Type B pancreatic cell (in vitro differentiated cells): ENCODE results near the gene KRR1. TPM values are rescaled to one million over a fixed set of nuclear protein-coding genes. Genes with fewer than 3 reads are reported as not detected.

ENCODE experiments used
- DNase-seq: peaks from one replicate; pipeline ENCODE4 v3.0.0; 2021; ENCODE audit warnings: mixed read lengths; ENCODE audit not compliant: unreplicated experiment; ENCODE audit errors: extremely low spot score
- H3K27ac Mint-ChIP-seq: 2 replicates; pipeline ENCODE4 v1.8.0; 2021; ENCODE audit warnings: mild to moderate bottlenecking, mixed read lengths
- H3K27me3 Mint-ChIP-seq: 2 replicates; pipeline ENCODE4 v1.8.0; 2021; ENCODE audit warnings: mixed read lengths
- H3K36me3 Mint-ChIP-seq: 2 replicates; pipeline ENCODE4 v1.8.0; 2021; ENCODE audit warnings: mixed read lengths
- H3K4me1 Mint-ChIP-seq: one replicate; pipeline ENCODE4 v1.8.0; 2021; ENCODE audit warnings: mixed read lengths; ENCODE audit not compliant: unreplicated experiment
- H3K4me3 Mint-ChIP-seq: 2 replicates; pipeline ENCODE4 v1.8.0; 2021; ENCODE audit warnings: mild to moderate bottlenecking, mixed read lengths
- H3K9me3 Mint-ChIP-seq: 2 replicates; pipeline ENCODE4 v1.8.0; 2021; ENCODE audit warnings: mixed read lengths
- CTCF ChIP-seq: fragments of 200-600 bp; sonication (generic); conservative IDR thresholded peaks from 2 replicates; pipeline ENCODE4 v1.5.0; 2021; ENCODE audit warnings: antibody characterized with exemption, mild to moderate bottlenecking
- total RNA-seq: library from RNA; stranded (reverse); gene quantifications from 2 replicates; pipeline ENCODE4 v1.2.1, GENCODE V29; 2021; ENCODE audit warnings: low replicate concordance

Gene KRR1
- total RNA-seq, 1 donor from 2014 or later, result 66.9 TPM

DNA sequence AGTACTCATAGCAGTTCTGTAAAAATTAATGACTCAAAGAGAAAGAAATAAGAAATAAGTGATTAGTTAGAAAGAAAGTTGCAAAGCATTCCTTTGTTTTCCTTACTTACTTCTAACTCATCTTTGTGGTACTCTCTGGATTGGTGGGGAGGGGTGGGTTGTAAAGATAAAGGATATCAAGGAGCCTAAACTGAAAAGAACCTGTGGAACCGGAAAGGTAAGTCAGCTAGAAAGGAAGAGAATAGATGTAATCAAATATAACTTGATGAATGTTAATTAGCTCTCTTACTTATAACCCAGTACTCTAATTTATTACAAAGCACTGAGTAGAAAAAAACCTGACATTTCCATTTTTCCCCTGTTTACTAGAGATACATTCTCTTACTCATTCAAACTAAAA lies 37.5 kb upstream of the KRR1 start:
- Mint-ChIP-seq H3K9me3 (peaks cover 8% of the 10 kb centered on the region), H3K27ac (peak overlapping the region; percentile 10), H3K36me3 (no peaks in the 10 kb centered on the region), H3K27me3 (no peaks in the 10 kb centered on the region), H3K4me3 (no peak overlapping the region), H3K4me1 (peaks cover 33% of the 10 kb centered on the region)
- TF ChIP-seq CTCF, result no peak
- no peak for DNase-seq

GRCh38 chr12:75545636-75546035 lies 34.2 kb upstream of the KRR1 start:
- TF ChIP-seq CTCF, result no peak

DNA sequence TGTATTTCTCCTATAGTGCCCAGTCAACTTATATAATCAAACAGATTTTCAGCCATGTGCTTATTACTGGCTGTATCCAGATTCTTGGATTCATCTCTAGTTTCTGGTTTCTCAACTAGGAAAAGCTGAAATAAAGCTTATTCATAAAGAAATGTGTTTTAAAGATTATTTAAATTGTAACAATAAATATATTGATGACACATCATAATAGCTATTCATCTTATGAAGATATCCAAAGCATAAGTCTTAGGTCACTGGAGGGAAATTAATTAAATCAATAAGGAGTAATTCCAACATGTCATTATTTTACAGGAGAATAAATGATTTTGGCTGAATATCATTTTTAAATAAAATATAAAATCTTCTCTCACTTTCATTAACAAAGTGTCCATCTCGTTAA lies 32.1 kb upstream of the KRR1 start:
- Mint-ChIP-seq H3K36me3 (no peaks in the 10 kb centered on the region), H3K4me1 (peaks cover 5% of the 10 kb centered on the region), H3K27me3 (no peaks in the 10 kb centered on the region), H3K27ac (no peak overlapping the region), H3K4me3 (no peak overlapping the region), H3K9me3 (no peaks in the 10 kb centered on the region)
- DNase-seq, result no peak
- no peak for TF ChIP-seq CTCF

More at GRCh38 chr12:75545636-75546035, 34.2 kb upstream of the KRR1 start:
- DNase-seq, result no peak
- no peaks in the 10 kb centered on the region for H3K27me3 Mint-ChIP-seq
- H3K27ac Mint-ChIP-seq, result no peak overlapping the region
- peaks cover 19% of the 10 kb centered on the region for H3K4me1 Mint-ChIP-seq
- H3K9me3 Mint-ChIP-seq, result peaks cover 4% of the 10 kb centered on the region
- H3K36me3 Mint-ChIP-seq, result no peaks in the 10 kb centered on the region
- H3K4me3 Mint-ChIP-seq, result no peak overlapping the region

GRCh38 chr12:75542942-75543341 lies 31.5 kb upstream of the KRR1 start:
- Mint-ChIP-seq H3K9me3 (no peaks in the 10 kb centered on the region), H3K27ac (no peak overlapping the region), H3K4me1 (peaks cover 3% of the 10 kb centered on the region), H3K36me3 (no peaks in the 10 kb centered on the region), H3K27me3 (no peaks in the 10 kb centered on the region), H3K4me3 (no peak overlapping the region)
- TF ChIP-seq CTCF, result no peak
- DNase-seq, result no peak

- Mint-ChIP-seq H3K27me3 (no peaks in the 10 kb centered on the region), H3K36me3 (no peaks in the 10 kb centered on the region)
Measured at GRCh38 chr12:75539889-75540288, 28.5 kb upstream of the KRR1 start.

More at GRCh38 chr12:75539889-75540288, 28.5 kb upstream of the KRR1 start:
- no peak overlapping the region for H3K27ac Mint-ChIP-seq
- no peaks in the 10 kb centered on the region for H3K4me1 Mint-ChIP-seq
- no peak overlapping the region for H3K4me3 Mint-ChIP-seq
- no peak for DNase-seq
- H3K9me3 Mint-ChIP-seq, result no peaks in the 10 kb centered on the region
- no peak for TF ChIP-seq CTCF
